ENCODE measurements around the gene PHF24. TPM values are rescaled to one million over a fixed set of nuclear protein-coding genes. Genes with fewer than 3 reads are reported as not detected.

PHF24 gene
- total RNA-seq, 1 experiment from 2014 or later, result 0.47 TPM

GRCh38 chr9:34998266-34998665, 40.2 kb downstream of the PHF24 start:
- RAD21 ChIA-PET (ENCODE audit: low non-redundant PET in 1 of 2, low total read pairs in 2 of 2, uncharacterized antibody in 2 of 2, unreplicated experiment in 2 of 2), result no interaction called here
- Histone ChIP-seq H3K4me1 (ENCODE audit: control insufficient read depth in 1 of 2, insufficient read depth in 2 of 2, low read length in 2 of 2) (peaks cover 5 to 35% of the 10 kb centered on the region in 2 experiments; a peak in 3 of 4 replicates), H2AFZ (ENCODE audit: low read depth, low read length, poor library complexity, severe bottlenecking) (no peak overlapping the region), H3K27ac (ENCODE audit: low read depth, low read length) (no peak overlapping the region), H3K4me2 (ENCODE audit: low read length) (no peak overlapping the region), H3K9me2 (ENCODE audit: insufficient read depth) (no peaks in the 10 kb centered on the region), H4K20me1 (ENCODE audit: insufficient read depth) (no peaks in the 10 kb centered on the region), H3K27me3 (ENCODE audit: insufficient read depth, low read length) (no peaks in the 10 kb centered on the region), H3K79me2 (ENCODE audit: insufficient read depth, low read length) (no peaks in the 10 kb centered on the region), H3K9ac (ENCODE audit: low read length) (no peak overlapping the region), H3K4me3 (replicated peaks in 1 of 2; ENCODE audit: low read depth in 1 of 2, low read length in 2 of 2) (no peak overlapping the region), H3K9me3 (ENCODE audit: control insufficient read depth in 1 of 2, insufficient read depth in 1 of 2, low read depth in 1 of 2, low read length in 2 of 2) (no peaks in the 10 kb centered on the region), H3K36me3 (ENCODE audit: control insufficient read depth in 1 of 2, insufficient read depth in 2 of 2, low read length in 2 of 2) (0 out of 4 replicates have a peak, but pooled peaks cover 0 to 2% of the 10 kb centered on the region in 2 experiments)
- intact Hi-C loops (cut with micrococcal nuclease), result no loop called here
- POLR2A ChIA-PET, result interaction anchor here (1.2 kb wide), 1 partner anchor 88 kb away, joined by 6 read pairs; no protein-coding TSS in a partner anchor
- no peak for ATAC-seq
- CTCF ChIA-PET, result no interaction called here
- BruUV-seq (replicated peaks), result no TSS peak
- no peak for DNase-seq (ENCODE audit: low read depth, low spot score)
- TF ChIP-seq RAD21 (IDR thresholded peaks at IDR 0.05; ENCODE audit: low read depth) (no peak), MAX (IDR thresholded peaks at IDR 0.05) (no peak), ELF1 (IDR thresholded peaks at IDR 0.05; ENCODE audit: borderline replicate concordance, low read depth) (no peak), EZH2phosphoT487 (IDR thresholded peaks at IDR 0.05; ENCODE audit: borderline replicate concordance) (no peak)

GRCh38 chr9:34999576-34999975, 41.5 kb downstream of the PHF24 start:
- H2AFZ ChIP-seq (ENCODE audit: low read depth, low read length, poor library complexity, severe bottlenecking), result no peak overlapping the region
- no peaks in the 10 kb centered on the region for H3K9me2 ChIP-seq (ENCODE audit: insufficient read depth)
- ChIA-PET RAD21 (ENCODE audit: low non-redundant PET in 1 of 2, low total read pairs in 2 of 2, uncharacterized antibody in 2 of 2, unreplicated experiment in 2 of 2) (no interaction called here), CTCF (no interaction called here), POLR2A (interaction anchor here (0.6 kb wide), 1 partner anchor 55 kb away, joined by 3 read pairs; no protein-coding TSS in a partner anchor)
- DNase-seq (ENCODE audit: low read depth, low spot score) (no peak), ATAC-seq (no peak)
- H3K79me2 ChIP-seq (ENCODE audit: insufficient read depth, low read length), result no peaks in the 10 kb centered on the region
- no peaks in the 10 kb centered on the region for H4K20me1 ChIP-seq (ENCODE audit: insufficient read depth)
- intact Hi-C loops (cut with micrococcal nuclease), result no loop called here
- H3K9ac ChIP-seq (ENCODE audit: low read length), result no peak overlapping the region
- no peaks in the 10 kb centered on the region for H3K9me3 ChIP-seq (ENCODE audit: control insufficient read depth in 1 of 2, insufficient read depth in 1 of 2, low read depth in 1 of 2, low read length in 2 of 2)
- H3K4me2 ChIP-seq (ENCODE audit: low read length), result no peak overlapping the region
- H3K4me1 ChIP-seq (ENCODE audit: control insufficient read depth in 1 of 2, insufficient read depth in 2 of 2, low read length in 2 of 2), result peaks cover 0 to 22% of the 10 kb centered on the region in 2 experiments; a peak in 3 of 4 replicates
- H3K27ac ChIP-seq (ENCODE audit: low read depth, low read length), result no peak overlapping the region
- no TSS peak for BruUV-seq (replicated peaks)
- no peak overlapping the region for H3K4me3 ChIP-seq (replicated peaks in 1 of 2; ENCODE audit: low read depth in 1 of 2, low read length in 2 of 2)
- H3K36me3 ChIP-seq (ENCODE audit: control insufficient read depth in 1 of 2, insufficient read depth in 2 of 2, low read length in 2 of 2), result 0 out of 4 replicates have a peak, but pooled peaks cover 0 to 2% of the 10 kb centered on the region in 2 experiments
- H3K27me3 ChIP-seq (ENCODE audit: insufficient read depth, low read length), result no peaks in the 10 kb centered on the region
- TF ChIP-seq SP1 (IDR thresholded peaks at IDR 0.05; ENCODE audit: low read depth) (no peak), YY1 (IDR thresholded peaks at IDR 0.05; ENCODE audit: extremely low read depth, insufficient replicate concordance, low read depth, low read length) (no peak), POLR2AphosphoS5 (IDR thresholded peaks at IDR 0.05; ENCODE audit: low read depth, low read length) (no peak), ATF3 (IDR thresholded peaks at IDR 0.05) (no peak)
